GM18505 (cell line): Measurements from ENCODE around the gene SH3BP4.

Source experiments
- ATAC-seq: cut with Tn5 transposase; IDR thresholded peaks from one replicate; pipeline ENCODE4 v1.9.1; 2021; ENCODE audit not compliant: unreplicated experiment
- POLR2A ChIP-seq: IDR thresholded peaks from 4 replicates; pipeline ENCODE4 v1.6.1; 2011; ENCODE audit warnings: borderline replicate concordance; ENCODE audit not compliant: insufficient read depth, insufficient read length; ENCODE audit errors: extremely low read depth

The SH3BP4 gene, protein sequence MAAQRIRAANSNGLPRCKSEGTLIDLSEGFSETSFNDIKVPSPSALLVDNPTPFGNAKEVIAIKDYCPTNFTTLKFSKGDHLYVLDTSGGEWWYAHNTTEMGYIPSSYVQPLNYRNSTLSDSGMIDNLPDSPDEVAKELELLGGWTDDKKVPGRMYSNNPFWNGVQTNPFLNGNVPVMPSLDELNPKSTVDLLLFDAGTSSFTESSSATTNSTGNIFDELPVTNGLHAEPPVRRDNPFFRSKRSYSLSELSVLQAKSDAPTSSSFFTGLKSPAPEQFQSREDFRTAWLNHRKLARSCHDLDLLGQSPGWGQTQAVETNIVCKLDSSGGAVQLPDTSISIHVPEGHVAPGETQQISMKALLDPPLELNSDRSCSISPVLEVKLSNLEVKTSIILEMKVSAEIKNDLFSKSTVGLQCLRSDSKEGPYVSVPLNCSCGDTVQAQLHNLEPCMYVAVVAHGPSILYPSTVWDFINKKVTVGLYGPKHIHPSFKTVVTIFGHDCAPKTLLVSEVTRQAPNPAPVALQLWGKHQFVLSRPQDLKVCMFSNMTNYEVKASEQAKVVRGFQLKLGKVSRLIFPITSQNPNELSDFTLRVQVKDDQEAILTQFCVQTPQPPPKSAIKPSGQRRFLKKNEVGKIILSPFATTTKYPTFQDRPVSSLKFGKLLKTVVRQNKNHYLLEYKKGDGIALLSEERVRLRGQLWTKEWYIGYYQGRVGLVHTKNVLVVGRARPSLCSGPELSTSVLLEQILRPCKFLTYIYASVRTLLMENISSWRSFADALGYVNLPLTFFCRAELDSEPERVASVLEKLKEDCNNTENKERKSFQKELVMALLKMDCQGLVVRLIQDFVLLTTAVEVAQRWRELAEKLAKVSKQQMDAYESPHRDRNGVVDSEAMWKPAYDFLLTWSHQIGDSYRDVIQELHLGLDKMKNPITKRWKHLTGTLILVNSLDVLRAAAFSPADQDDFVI

DNA sequence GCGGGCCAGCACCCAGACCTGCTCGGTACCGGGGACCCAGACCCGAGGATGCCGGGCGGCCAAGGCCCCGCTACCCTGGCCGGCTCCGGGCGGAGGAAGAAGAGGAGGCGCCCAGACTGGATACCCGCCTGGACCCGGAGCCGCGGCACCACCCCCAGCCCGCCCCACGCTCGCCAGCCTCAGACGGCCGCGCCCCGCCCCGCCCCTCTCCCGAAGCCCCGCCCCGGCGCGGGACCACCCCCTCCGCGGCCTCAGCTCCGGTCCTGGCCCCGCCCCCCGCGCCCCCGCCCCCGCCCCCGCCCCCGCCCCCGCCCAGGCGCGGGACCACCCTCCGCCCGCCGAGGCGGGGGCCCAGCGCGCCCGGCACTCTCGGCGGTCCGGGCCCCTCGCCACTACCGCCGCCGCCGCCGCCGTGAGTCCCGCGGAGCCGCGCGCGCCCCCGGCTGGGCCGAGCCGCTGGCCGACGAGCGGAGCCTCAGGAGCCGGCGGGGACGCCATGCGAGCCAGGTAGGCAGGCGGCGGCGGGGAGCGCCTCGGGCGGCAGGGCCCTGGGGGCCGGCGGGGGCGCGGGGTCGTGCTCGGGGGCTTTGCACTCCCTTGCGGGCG, at the start of gene SH3BP4:
SH3BP4 (plus strand) TSS at position 354 of the 606 bp plus-strand sequence. CDS start 82,986 bp downstream, outside the sequence.
- no peak for TF ChIP-seq POLR2A

DNA sequence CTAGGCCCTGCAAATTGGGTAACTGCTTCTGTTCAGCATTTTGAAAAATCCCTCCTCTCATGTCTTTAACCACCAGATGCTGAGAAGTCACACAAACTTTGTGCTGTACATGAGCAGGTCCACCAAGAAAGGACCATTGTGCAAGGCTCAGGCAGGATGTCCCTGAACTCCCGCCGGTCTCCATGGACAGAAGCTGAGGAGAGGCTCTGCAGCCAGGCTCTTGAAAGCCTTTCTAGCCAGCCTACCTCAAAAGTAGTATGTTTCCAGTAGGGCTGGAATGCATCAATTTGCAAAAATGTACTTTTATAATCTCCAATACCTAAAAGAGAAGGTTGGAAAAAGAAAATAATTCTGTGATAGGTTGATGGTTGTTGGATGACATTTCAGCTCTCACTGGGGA, 47.0 kb upstream of the SH3BP4 start:
- ATAC-seq: no peak
- no peak for TF ChIP-seq POLR2A

More for the DNA sequence above, at the start of gene SH3BP4:
- no peak for ATAC-seq

GRCh38 chr2:234905547-234906265, 46.1 kb upstream of the SH3BP4 start:
- ATAC-seq: no peak
- TF ChIP-seq POLR2A: no peak

- no peak for TF ChIP-seq POLR2A
- ATAC-seq: no peak
Observed at GRCh38 chr2:234910186-234910679, 41.6 kb upstream of the SH3BP4 start.

GRCh38 chr2:234911271-234911670, 40.5 kb upstream of the SH3BP4 start:
- TF ChIP-seq POLR2A: no peak
- ATAC-seq: no peak

GRCh38 chr2:234912437-234912836, 39.4 kb upstream of the SH3BP4 start:
- TF ChIP-seq POLR2A: no peak
- no peak for ATAC-seq

DNA sequence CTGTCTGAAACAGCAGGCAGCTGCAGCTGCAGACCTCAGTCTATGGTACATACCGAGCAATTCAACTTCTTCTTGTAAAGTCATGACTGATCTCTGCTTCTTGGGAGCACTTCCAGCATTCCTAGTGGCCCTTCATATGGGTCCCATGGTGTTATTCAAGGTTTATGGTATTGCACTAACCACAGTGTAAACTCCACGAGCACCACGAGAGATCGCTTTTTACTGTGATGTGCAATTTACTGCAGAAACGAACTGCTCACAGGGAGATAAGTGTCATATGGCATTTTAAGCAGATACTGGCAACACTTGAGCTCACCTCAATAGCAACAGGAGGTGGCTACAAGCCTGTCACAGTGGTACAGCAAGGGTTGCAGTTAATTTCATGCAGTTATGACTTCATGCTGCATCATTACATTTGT, 38.6 kb upstream of the SH3BP4 start:
- ATAC-seq: no peak
- TF ChIP-seq POLR2A: no peak

DNA sequence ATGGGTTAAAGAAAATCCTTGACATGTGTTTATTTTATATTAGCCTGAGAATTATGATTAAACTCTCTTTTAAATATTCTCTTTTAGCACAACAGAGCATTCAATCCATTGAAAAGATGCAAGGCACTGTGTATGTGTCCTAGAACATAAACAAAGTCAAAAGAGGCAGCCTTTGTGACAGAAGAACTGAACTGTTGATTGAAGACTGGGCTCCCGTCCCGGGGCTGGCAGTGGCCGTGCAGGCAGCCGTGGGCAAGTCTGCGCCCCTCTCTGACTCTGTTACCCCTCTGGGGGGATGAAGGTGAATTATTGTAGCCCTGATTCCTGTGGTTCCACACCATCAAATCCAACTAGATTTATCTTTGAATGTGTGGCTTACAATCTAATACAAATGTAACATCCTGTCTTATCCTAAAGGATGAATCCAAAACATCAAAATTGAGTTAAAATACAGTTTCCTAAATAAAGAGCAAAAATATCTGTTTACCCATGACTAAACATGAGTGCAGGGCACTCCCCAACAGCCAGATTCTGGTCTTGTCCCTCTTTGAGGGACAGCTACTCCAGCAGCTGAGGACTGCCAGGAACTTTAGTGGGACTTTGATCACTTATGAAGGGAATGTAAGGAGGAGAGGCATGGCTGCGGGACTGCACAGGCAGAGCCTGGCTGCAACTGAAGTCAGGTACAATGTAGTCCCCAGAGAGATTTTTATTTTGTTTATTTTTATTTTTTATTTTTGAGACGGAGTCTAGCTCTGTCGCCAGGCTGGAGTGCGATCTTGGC, 37.3 kb upstream of the SH3BP4 start:
- no peak for ATAC-seq
- no peak for TF ChIP-seq POLR2A

GRCh38 chr2:234916674-234917073, 35.1 kb upstream of the SH3BP4 start:
- ATAC-seq: no peak
- TF ChIP-seq POLR2A: no peak

DNA sequence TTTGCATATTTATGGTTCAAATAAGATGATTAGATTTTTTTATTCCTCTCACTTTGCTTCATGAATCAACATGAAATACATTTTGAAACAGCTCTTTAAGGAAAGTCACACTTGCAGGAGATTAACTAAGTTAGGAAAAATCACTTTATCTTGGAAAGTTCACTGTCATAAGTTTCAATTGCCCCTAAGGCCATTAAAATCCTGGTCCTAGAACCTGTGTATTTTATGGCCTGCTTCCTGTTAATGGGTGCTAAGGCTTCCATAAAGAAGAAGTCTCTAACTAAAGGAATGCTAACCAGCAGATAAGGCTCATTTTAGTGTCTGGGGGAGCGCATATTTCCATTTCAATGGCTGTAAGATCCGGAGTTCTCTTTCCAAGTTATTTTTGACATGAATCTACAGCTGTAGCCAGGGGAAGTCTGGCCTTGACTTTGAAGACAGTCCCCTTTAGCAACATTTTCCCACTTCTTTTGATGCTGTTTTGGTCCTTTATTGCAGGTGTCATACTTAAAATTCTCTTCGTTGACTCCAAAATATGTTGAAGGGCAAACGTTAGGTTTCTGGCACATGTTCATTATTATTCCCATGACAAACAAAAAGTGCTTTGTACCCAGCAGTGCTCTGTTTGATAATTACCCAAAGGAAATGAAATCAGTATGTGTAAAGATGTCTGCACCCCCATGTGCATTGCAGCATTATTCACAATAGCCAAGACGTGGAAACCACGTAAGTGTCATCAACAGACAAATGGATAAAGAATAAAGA, 34.4 kb upstream of the SH3BP4 start:
- TF ChIP-seq POLR2A: no peak
- no peak for ATAC-seq

DNA sequence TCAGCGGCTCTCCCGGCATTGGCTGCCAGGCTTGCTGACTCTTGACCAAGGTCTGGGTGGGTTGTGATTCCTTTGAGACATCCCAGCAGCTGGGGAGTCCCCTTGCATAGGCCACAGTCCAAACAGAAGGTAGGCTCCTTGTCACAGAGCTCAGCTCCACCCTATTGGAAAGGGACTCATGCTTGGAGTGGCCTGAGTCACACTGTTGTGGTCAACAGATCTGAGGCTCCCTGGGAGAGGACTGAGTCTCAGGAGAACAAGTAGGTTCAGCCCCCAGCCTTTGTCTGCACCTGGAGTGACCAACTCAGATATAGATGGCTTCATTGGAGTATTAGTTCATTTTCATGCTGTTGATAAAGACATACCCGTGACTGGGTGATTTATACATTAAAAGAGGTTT, 32.1 kb upstream of the SH3BP4 start:
- no peak for ATAC-seq
- TF ChIP-seq POLR2A: no peak
